SU-DHL-6 (cell line): ENCODE results near the gene RPTOR.

Source experiments
- H2AFZ ChIP-seq: fragments of 200-600 bp; sonication (generic); 2 replicates; pipeline ENCODE4 v1.6.1; 2014; ENCODE audit warnings: low read depth, mild to moderate bottlenecking, moderate library complexity, mixed read lengths, antibody characterized with exemption, low read length; ENCODE audit not compliant: severe bottlenecking
- H3F3A ChIP-seq: fragments of 200-600 bp; shearing (Covaris generic); 2 replicates; pipeline ENCODE4 v1.6.0; 2016; ENCODE audit warnings: antibody characterized with exemption, mild to moderate bottlenecking; ENCODE audit not compliant: insufficient read depth
- H3K27ac ChIP-seq: fragments of 200-600 bp; sonication (generic); 2 replicates; pipeline ENCODE4 v1.5.1; 2016; ENCODE audit warnings: low read depth, mild to moderate bottlenecking, low read length, moderate library complexity, mixed read lengths
- H3K27me3 ChIP-seq: fragments of 200-600 bp; sonication (generic), shearing (Covaris generic); 2 replicates; pipeline ENCODE4 v1.6.0; 2014; ENCODE audit warnings: mild to moderate bottlenecking, low read length
- H3K36me3 ChIP-seq: fragments of 200-600 bp; sonication (generic); 2 replicates; pipeline ENCODE4 v1.6.1; 2014; ENCODE audit warnings: mild to moderate bottlenecking, low read length, mixed read lengths
- H3K4me2 ChIP-seq: fragments of 300-600, 200-600 bp; shearing (Covaris generic), sonication (generic); 2 replicates; pipeline ENCODE4 v1.6.0; 2014; ENCODE audit warnings: low read length, low read depth, mild to moderate bottlenecking; ENCODE audit not compliant: poor library complexity, severe bottlenecking
- H3K4me3 ChIP-seq: fragments of 200-600 bp; sonication (generic); 2 replicates; pipeline ENCODE4 v1.5.1; 2014; ENCODE audit warnings: antibody characterized with exemption, low read length, mild to moderate bottlenecking, mixed read lengths; ENCODE audit not compliant: insufficient read depth, poor library complexity, severe bottlenecking
- H3K79me2 ChIP-seq: fragments of 200-600 bp; sonication (generic); 2 replicates; pipeline ENCODE4 v1.6.1; 2014; ENCODE audit warnings: mild to moderate bottlenecking, low read length, moderate library complexity; ENCODE audit not compliant: insufficient read depth
- H3K9ac ChIP-seq: fragments of 200-600 bp; sonication (generic); 2 replicates; pipeline ENCODE4 v1.7.0; 2014; ENCODE audit warnings: mild to moderate bottlenecking, low read length
- H3K9me2 ChIP-seq: fragments of 200-600 bp; sonication (generic); replicated peaks from 2 replicates; pipeline ENCODE4 v1.6.1; 2014; ENCODE audit warnings: low read length; ENCODE audit not compliant: insufficient read depth
- H3K9me3 ChIP-seq: fragments of 200-600 bp; sonication (generic); 2 replicates; pipeline ENCODE4 v1.6.1; 2014; ENCODE audit warnings: low read length, mixed read lengths; ENCODE audit not compliant: insufficient read depth
- H4K20me1 ChIP-seq: fragments of 200-600 bp; sonication (generic); 2 replicates; pipeline ENCODE4 v1.6.1; 2014; ENCODE audit warnings: low read depth, mild to moderate bottlenecking, antibody characterized with exemption, low read length, moderate library complexity, mixed read lengths
- CTCF ChIP-seq: fragments of 200-600 bp; sonication (generic); IDR thresholded peaks from one replicate; pipeline ENCODE4 v1.5.1; 2017; ENCODE audit warnings: antibody characterized with exemption, mild to moderate bottlenecking, low read length, moderate library complexity; ENCODE audit not compliant: insufficient read depth, poor library complexity, severe bottlenecking
- EZH2phosphoT487 ChIP-seq: fragments of 200-600 bp; sonication (generic), shearing (Covaris generic); conservative IDR thresholded peaks from 2 replicates; pipeline ENCODE4 v1.6.1; 2018; ENCODE audit warnings: mild to moderate bottlenecking, antibody characterized with exemption, low read length, moderate library complexity, mixed read lengths

RPTOR gene

GRCh38 chr17:80673152-80673920 lies 128.7 kb downstream of the RPTOR start:
- Histone ChIP-seq H3K9me3 (no peaks in the 10 kb centered on the region), H3K4me2 (no peak overlapping the region), H3K79me2 (peaks cover 4% of the 10 kb centered on the region), H3K27ac (no peak overlapping the region), H3K9ac (no peak overlapping the region), H4K20me1 (no peaks in the 10 kb centered on the region), H3K27me3 (no peaks in the 10 kb centered on the region), H3K4me3 (no peak overlapping the region), H3K9me2 (no peaks in the 10 kb centered on the region), H3F3A (no peaks in the 10 kb centered on the region), H3K36me3 (no peaks in the 10 kb centered on the region), H2AFZ (no peak overlapping the region)
- TF ChIP-seq EZH2phosphoT487 (no peak), CTCF (no peak)

- H2AFZ ChIP-seq: no peak overlapping the region
- H3K79me2 ChIP-seq: peaks cover 4% of the 10 kb centered on the region
- no peaks in the 10 kb centered on the region for H3K36me3 ChIP-seq
- TF ChIP-seq EZH2phosphoT487 (no peak), CTCF (no peak)
- no peaks in the 10 kb centered on the region for H3F3A ChIP-seq
- H3K27me3 ChIP-seq: no peaks in the 10 kb centered on the region
- no peaks in the 10 kb centered on the region for H3K9me2 ChIP-seq
- H3K4me2 ChIP-seq: no peak overlapping the region
- H3K9me3 ChIP-seq: no peaks in the 10 kb centered on the region
- no peak overlapping the region for H3K27ac ChIP-seq
- H4K20me1 ChIP-seq: no peaks in the 10 kb centered on the region
- no peak overlapping the region for H3K4me3 ChIP-seq
- no peak overlapping the region for H3K9ac ChIP-seq
Measured at GRCh38 chr17:80675438-80676095, 130.9 kb downstream of the RPTOR start.

- H3K4me3 ChIP-seq: no peak overlapping the region
Measured at GRCh38 chr17:80676096-80676466, 131.4 kb downstream of the RPTOR start.

More at GRCh38 chr17:80676096-80676466, 131.4 kb downstream of the RPTOR start:
- Histone ChIP-seq H3K9me3 (no peaks in the 10 kb centered on the region), H3K27me3 (no peaks in the 10 kb centered on the region), H4K20me1 (no peaks in the 10 kb centered on the region), H3K9ac (no peak overlapping the region), H3F3A (no peaks in the 10 kb centered on the region), H3K4me2 (no peak overlapping the region), H3K79me2 (peaks cover 4% of the 10 kb centered on the region), H3K9me2 (no peaks in the 10 kb centered on the region), H2AFZ (no peak overlapping the region), H3K36me3 (no peaks in the 10 kb centered on the region), H3K27ac (no peak overlapping the region)
- no peak for TF ChIP-seq CTCF
- no peak for TF ChIP-seq EZH2phosphoT487
